ENCODE data around the gene ID1.
"Not testable (repeated sequence)": the region's sequence is repeated elsewhere in the genome, so short reads cannot be mapped to it uniquely, and the experiment has no call there.

The ID1 gene

DNA sequence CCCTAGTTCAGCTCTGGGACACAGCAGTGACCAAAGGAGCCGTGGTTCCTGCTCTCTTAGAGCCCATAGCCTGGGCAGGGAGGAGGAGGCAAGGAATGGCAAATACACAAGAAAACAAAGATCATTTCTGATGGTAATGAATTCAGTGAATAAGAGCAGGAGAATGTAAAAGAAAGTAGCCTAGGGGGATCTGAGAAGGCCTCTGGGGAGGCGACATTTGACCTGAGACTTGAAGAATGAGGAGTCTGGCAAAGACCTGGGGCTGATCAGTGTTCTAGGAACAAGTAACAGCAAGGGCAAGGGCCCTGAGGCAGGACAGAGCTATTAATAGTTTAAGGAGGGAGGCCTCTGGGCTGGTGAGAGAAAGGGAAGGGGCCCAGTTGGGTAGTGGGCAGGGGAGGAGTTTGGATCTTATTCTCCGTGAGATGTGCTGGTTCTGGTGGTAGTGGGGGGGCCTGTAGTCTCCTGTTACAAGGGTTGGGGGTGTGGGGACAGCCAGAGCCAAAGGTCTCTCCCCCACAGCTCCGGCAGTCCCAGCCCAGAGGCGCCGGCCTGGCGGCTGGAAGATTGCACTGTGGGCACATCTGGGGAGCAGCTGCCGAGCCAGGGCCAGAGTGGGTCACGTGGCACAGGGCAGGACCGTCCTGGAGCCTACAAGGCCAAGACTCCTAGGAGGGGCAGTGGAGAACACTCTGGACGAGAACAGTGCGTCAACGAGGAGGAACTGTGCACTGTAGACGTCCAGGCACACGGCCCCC is 9.3 kb upstream of the ID1 start:
- TF ChIP-seq, protein P1, sequence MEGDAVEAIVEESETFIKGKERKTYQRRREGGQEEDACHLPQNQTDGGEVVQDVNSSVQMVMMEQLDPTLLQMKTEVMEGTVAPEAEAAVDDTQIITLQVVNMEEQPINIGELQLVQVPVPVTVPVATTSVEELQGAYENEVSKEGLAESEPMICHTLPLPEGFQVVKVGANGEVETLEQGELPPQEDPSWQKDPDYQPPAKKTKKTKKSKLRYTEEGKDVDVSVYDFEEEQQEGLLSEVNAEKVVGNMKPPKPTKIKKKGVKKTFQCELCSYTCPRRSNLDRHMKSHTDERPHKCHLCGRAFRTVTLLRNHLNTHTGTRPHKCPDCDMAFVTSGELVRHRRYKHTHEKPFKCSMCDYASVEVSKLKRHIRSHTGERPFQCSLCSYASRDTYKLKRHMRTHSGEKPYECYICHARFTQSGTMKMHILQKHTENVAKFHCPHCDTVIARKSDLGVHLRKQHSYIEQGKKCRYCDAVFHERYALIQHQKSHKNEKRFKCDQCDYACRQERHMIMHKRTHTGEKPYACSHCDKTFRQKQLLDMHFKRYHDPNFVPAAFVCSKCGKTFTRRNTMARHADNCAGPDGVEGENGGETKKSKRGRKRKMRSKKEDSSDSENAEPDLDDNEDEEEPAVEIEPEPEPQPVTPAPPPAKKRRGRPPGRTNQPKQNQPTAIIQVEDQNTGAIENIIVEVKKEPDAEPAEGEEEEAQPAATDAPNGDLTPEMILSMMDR (IDR thresholded peaks at IDR 0.05; ENCODE audit: insufficient read depth, missing control alignments), result no peak
- DNase-seq (ENCODE audit: insufficient read length, low spot score), result no peak
- FAIRE-seq, result no peak

DNA sequence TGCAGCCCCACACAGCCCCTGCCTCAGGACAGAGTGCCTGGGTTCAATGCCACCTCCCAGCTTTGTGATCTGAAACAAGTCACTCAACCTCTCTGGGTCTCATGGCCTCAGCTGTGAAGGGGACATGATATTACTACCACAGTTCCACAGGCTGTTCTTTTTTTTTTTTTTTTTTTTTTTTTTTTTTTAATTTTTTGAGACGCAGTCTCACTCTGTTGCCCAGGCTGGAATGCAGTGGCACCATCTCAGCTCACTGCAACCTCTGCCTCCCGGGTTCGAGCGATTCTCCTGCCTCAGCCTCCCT is 8.7 kb upstream of the ID1 start:
- not testable (repeated sequence) for DNase-seq (ENCODE audit: insufficient read length, low spot score); FAIRE-seq

DNA sequence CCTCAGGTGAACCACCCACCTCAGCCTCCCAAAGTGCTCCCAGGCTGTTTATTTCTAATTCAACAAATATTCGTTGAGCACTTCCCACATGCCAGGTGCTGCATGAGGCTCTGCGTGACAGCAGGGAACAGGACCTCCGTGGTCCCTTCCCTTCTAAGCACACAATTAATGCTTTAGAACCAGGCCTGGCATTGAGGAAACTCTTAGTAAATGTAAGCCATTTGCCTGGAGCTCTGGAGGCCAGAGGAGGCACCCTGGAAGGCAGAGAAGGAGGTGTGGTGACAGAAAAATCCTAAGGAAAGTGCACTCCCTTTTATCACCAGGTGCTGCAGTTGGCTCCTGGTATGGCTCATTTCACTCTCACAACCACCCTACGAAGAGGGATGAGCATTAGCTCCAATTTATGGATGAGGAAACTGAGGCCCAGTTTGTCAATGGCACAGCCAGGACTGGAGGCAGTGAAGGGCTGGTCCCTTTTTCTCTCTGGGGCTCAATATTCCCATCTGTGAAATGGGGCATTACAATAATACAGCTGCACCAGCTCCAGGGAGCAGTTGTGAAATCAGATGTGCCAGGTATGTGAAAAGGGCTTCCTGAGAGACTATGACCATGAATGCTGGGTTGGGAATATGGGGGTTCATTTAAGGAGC is 8.1 kb upstream of the ID1 start:
- DNase-seq (ENCODE audit: insufficient read length, low spot score) (no peak), FAIRE-seq (no peak)
- TF ChIP-seq, protein P1 (IDR thresholded peaks at IDR 0.05; ENCODE audit: insufficient read depth, missing control alignments), result no peak

DNA sequence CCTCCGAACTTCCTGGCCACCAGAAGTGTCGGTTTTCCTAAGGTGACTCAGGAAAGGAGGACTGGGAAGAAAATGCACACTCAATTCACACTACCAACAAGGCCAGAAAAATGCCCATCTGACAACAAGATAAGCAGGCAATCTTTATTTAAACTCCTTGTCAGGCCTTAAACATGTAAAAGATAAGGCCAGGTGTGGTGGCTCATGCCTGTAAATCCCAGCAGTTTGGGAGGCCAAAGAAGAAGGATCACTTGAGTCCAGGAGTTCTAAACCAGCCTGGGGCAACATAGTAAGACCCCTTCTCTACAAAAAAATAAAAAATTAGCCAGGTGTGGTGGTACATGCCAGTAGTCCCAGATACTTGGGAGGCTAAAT is 7.6 kb upstream of the ID1 start:
- DNase-seq (ENCODE audit: insufficient read length, low spot score) (no peak), FAIRE-seq (no peak)
- TF ChIP-seq, protein P1 (IDR thresholded peaks at IDR 0.05; ENCODE audit: insufficient read depth, missing control alignments), result no peak

DNA sequence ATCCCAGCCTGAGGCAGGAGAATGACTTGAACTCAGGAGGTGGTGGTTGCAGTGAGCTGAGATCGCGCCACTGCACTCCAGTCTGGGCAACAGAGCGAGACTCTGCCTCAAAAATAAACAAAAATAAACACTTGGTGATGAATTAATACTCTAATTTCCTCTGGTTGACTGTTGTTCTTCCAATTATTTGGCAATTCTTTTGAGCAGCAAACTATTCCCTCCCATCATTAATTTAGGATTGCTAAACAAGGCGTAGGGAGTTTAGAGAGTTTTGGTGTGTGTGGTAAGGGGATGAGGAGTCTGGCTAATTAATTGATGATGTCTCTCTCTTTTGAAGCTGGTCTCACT is 2.7 kb upstream of the ID1 start:
- DNase-seq (ENCODE audit: insufficient read length, low spot score) (no peak), FAIRE-seq (no peak)
- TF ChIP-seq, protein P1 (IDR thresholded peaks at IDR 0.05; ENCODE audit: insufficient read depth, missing control alignments), result no peak

DNA sequence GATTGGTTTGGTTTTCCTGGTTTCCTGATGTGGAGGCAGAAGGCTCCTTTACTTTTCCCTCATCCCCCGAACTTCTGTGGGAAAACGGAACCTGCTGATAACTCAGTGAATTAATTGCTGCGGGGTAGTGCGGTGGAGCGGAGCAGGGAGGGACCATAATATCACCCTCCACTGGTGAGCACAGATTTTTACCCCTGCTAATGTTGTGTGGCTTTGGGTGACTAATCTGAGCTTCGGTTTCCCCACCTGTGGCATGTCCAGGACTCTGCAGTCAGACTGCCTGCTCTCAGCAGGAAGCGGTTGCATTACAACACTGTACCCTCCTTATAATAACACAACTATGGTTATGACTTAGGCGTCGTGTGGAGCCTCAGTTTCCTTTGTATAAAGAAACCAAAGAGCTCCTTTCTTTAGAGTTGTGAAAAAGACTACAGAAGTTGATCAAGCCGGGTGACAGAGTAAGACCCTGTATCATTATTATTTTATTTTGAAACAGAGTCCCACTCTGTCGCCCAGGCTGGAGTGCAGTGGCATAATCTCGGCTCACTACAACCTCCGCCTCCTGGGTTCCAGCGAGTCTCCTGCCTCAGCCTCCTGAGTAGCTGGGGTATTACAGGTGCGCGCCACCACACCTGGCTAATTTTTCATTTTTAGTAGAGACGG is 2.2 kb upstream of the ID1 start:
- TF ChIP-seq, protein P1 (IDR thresholded peaks at IDR 0.05; ENCODE audit: insufficient read depth, missing control alignments), result no peak
- no peak for FAIRE-seq
- no peak for DNase-seq (ENCODE audit: insufficient read length, low spot score)

DNA sequence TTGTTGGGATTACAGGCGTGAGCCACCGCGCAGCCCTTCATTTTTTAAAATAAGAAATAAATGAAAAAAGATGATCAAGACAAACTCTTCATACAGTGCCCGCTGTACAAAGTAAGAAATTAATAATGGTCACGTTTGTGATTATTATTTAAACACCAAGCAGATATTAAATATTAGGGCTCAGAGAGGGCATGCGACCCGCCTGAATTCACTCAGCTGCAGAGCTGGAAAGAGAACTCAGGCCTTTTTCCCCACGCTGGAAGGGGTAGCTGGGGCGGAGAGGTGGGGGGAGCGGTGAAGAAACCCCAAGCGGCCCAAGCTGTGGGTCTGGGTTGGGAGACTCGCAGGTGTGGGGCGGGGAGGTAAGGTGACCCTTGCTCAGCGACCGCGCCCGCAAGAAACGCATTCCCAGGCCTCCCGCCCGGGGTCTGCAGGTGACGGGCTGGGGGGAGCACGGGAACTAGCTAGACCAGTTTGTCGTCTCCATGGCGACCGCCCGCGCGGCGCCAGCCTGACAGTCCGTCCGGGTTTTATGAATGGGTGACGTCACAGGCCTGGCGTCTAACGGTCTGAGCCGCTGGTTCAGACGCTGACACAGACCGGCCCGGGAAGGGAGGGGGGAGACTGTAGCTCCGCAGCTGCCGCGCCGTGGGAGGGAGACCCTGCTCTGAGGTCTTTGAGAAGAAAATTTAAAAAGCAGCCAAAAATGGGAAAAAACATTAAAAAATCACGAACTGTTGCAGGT is 1.1 kb upstream of the ID1 start:
- TF ChIP-seq, protein P1 (IDR thresholded peaks at IDR 0.05; ENCODE audit: insufficient read depth, missing control alignments), result no peak
- peak; percentile 79 for DNase-seq (ENCODE audit: insufficient read length, low spot score)
- no peak for FAIRE-seq

Measured in D721Med (cell line).